Dermis blood vessel endothelial cell (primary cell): Measurements from ENCODE around the gene LHFPL6. TPM values are rescaled to one million over a fixed set of nuclear protein-coding genes. Genes with fewer than 3 reads are reported as not detected.

Experiments
- DNase-seq: peaks from one replicate; pipeline ENCODE4 v3.0.0; 2010
- total RNA-seq: library from RNA; depleted of rRNA; stranded (reverse); fragments of >200 nt; gene quantifications from 2 replicates; pipeline ENCODE4 v1.2.3, GENCODE V29; 2014

The LHFPL6 gene
- total RNA-seq, 1 donor from 2014 or later = 62.8 TPM

DNA sequence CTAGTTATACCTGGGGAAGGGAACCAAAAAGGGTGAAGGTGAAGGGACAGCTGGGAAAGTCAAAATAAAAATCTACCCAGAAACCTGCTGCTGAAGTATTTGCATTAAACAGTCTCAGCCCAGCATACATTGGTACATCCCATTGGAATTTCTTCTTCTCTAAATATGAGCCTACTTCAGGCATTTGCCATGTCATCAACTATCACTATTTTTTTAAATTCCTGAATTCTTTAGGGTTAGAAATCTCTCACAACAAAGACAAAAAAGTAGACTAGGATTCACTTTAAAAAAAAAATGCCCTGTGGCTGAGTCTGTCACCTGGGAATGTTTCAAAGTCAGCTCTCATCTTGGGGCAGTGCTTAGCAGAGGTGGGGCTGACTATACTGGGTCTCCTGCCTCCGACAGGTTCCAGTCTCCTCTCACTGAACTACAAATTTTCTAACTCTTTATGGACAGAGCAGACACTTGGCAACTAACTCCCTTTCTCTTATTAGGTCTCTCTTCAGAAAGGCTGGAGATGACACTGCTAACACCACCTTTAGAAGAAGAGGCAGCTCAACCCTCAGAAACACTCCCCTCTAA, 141.2 kb downstream of the LHFPL6 start:
- no peak for DNase-seq

DNA sequence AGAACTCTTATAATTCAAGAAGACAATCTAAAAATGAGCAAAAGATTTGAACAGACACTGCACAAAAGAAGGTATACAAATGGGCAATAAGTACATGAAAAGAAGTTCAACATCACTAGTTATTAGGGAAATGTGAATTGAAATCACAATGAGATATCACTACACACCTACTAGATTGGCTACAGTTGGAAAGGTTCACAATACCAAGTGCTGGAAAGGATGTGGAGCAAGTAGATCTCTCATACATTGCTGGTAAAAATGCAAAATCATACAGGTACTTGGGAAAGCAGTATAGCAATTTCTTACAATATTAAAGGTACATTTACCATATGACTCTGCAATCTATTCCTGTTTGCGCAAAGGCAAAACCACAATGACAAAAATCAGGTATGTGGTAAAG, 145.7 kb downstream of the LHFPL6 start:
- DNase-seq = no peak

DNA sequence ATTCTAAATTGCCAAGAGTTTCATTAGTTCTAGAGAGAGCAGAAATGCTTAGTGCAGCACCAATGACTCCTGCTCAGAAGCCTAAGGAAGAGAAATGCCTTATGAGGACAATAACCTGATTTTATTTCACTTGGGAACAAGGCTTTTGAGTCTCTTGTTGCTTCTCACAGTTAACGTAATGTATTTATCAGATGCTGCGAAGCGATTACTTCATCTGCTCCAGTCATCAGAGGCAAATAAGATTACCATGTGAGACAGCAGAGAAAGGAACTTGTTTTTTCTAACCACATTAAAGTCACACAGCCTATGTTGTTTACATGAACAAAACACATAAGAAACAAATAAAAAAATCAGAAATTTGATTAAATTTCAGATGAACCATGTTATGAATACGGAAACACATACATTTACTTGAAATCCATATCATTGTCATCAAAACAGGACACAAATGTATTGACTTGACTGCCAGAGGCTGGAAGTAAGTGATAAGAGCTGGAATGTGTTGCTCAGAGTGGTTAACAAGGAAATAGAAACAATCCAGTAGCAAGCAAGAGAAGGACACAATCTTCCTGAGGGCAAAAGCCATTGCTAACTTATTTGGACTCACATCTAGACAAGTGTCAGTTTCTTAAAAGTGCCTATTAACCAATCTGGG, 147.3 kb downstream of the LHFPL6 start:
- DNase-seq = peak; percentile 63

DNA sequence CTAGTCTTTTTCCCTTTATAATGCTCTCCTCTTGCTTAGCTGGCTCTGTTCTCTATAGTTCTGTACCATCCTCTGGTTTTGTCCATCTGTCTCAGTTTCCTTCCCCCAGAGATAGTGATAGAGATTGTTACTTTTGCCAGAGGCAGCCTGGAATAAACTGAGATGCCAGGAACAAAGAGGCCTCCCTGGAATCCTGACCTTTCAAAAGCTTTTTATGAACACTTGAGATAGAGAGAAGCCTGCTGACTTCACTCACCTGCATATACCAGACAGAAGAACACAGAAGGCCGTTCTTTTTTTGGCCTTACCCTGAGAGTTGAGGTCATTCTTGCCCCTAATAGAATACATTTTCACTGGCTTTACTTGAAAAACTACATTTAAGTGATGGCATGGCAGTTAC, 150.2 kb downstream of the LHFPL6 start:
- DNase-seq = no peak

DNA sequence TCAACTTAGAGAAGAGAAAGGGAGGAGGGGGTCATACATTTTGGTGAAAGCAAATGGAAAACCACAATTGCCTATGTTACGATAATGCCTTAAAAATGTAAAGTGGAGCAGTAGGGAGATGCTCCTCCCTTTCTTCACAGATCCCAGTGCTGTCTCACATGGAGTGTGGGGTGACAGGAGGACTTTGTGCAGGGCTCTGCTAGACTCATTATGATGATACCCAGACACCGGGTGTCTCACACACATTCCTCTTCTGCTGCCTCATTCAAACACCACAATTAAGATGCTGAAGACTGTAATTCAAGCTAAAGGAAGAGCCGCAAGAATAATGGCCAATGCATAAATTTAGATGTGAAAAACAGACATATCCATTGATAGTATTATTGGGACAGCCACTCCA, 150.6 kb downstream of the LHFPL6 start:
- DNase-seq = no peak

DNA sequence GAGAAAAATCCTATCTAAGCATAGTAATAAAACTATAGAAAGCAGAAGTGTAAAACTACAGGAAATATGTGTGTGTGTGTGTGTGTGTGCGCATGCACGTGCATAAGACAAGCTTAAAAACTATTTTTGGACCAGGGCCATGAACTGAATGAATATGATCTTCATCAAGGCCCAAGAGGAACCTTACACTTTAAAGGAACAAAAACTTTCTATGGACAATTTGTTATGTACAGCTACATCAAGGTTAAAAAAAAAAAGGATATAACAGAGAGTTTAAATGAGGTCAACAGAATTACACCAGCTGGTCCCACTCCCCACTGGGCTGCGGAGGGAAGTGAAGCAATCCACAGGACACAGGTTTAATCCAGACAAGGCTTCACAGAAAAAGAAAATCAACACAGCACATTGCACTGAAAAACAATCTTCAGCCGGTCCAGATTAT, 151.1 kb downstream of the LHFPL6 start:
- DNase-seq = peak; percentile 73

DNA sequence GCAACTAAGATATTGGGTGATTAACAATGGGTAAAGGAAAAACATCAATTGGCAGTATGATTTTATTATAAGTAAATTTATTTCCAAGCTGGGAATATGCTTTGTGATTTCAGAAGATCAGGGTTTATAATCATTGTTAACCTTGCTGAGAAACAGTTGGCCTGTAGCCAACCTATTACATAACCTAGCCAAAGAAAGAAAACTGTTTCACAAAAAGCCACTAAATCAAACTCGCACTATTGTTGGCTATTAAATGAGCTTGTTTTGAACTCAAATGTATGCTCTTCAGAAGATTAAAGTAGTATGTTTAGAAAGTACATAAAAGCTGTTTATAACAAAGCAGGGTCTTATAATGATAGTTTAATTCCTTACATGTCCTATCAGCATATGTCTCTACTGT, 151.7 kb downstream of the LHFPL6 start:
- peak; percentile 77 for DNase-seq

DNA sequence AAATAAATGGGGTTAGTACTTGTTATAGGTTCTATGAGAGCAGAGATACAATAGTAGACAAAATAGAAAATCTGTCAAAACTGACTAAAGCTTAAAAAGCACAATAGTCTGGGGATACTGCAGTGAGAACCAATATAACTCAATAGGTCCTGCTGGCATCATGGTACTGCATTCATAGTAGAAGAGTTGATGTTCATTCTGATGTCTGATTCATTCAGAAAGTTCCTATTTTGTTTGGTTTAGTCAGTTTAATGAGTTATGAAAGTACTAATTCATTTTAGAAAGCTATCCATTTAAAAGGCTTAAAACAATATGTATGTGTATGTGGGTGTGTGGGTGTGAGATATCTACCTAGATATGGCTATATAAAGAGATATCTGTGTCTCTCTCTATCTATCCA, 152.8 kb downstream of the LHFPL6 start:
- DNase-seq = no peak

DNA sequence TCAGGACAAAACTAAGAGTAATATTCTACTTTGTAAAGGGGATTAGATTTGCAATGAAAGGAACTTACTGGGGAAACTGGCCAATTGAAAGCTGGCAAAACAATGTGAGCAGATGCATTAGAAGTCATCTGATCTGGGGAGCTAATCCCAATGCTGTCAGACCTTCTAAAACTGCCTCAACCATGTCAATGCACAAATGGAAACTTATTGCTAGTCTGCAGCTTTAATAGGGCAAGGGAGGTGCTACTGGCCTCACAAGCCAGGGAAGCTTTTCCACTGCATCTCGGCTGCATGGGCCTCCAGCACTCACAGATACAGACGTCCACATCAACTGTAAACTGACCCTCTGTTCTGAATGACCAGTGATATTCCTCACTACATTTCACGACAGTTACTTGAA, 154.2 kb downstream of the LHFPL6 start:
- no peak for DNase-seq

DNA sequence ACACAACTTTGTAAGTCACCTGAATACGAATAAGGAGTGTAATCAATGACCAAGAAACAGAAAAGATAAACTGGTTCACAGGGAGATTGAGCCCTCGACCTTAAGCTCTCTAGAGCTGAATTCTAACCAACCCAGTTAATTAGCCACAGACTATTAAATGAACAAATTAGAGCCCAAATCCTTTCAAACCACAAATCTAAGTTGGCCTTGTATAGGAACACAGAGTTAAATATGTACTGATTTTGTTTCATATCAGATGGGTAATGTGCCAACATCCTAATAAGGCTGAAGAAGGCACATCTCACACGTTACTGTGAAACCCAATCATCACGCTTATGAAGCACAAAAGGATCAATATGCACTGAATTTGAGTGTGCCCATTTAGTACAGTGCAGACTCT, 156.1 kb downstream of the LHFPL6 start:
- DNase-seq = no peak

DNA sequence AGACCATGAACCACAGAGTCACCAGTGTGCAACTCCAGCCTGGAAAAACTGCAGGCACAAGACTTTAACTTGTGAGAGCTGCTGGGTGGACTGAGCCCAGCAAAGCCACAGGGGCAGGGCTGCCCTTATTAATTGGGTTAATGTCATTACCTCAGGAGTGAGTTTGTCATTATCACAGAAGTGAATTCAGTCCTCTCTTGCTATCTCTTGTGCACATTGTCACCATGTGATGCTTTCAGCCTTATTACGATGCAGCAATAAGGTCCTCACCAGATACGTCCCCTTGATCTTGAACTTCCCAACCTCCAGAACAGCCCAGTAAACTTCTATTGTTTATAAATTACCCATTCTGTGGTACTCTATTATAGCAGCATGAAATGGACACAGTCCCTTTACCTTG, 158.1 kb downstream of the LHFPL6 start:
- DNase-seq = no peak

DNA sequence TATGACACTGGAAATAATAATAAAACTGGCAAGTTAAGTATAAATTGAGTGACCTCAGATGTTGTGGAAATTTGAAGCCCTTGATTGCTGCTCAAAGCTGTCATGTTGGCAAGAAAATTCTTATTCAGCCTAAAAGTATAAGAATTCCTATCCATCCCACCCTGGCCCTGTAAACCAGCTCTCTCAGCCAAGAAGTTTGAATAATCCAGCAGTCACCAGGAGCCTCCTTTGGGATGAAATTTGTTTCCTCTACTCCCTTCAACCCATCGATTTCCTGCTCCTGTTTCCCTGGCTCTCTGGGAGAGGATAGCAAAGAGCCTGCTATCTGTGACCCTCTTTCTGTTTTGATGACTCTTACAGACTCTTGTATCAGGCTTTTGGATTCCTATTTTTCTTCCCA, 169.3 kb downstream of the LHFPL6 start:
- DNase-seq = no peak

DNA sequence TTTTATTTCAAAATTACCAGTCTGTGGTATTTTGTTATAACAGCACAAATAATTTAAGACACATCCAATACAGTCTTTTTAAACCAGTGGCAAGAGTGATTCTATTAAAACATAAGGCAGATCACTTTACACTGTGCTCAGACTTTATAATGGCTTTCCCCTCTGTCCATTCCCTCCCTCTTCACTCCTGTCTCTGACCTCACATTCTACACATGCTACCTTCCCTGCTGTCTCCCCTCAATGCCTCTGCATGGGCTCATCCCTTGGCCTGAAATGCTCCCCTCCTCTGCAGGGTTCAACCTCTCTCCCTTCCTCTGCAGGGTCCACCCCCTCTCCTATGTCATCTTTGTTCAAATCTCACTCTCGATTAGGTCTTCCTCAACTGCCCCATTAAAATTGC, 170.8 kb downstream of the LHFPL6 start:
- DNase-seq = no peak

DNA sequence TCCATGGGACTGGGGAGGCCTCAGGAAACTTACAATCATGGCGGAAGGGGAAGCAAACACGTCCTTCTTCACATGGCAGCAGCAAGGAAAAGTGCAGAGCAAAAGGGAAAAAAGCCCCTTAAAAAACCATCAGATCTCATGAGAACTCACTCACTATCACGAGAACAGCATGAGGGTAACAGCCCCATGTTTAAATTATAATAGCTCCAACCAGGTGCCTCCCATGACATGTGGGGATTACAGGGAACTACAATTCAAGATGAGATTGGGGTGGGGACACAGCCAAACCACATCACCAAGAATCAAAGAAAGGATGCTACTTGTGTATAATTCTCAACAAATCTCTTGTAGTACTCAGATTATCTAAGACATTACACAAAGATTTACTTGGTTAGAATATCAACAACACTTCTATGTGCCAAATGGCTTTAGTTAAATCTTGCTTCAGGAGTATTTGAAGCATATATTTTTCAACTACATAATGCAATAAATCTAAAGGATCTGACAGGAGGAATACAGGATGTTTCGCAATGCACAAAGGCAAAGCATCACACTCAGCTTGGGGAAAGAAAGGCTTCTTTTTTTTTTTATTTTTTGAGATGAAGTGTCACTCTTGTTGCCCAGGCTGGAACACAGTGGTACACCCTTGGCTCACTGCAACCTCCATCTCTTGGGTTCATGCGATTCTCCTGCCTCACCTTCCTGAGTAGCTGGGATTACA, 180.0 kb downstream of the LHFPL6 start:
- no peak for DNase-seq

DNA sequence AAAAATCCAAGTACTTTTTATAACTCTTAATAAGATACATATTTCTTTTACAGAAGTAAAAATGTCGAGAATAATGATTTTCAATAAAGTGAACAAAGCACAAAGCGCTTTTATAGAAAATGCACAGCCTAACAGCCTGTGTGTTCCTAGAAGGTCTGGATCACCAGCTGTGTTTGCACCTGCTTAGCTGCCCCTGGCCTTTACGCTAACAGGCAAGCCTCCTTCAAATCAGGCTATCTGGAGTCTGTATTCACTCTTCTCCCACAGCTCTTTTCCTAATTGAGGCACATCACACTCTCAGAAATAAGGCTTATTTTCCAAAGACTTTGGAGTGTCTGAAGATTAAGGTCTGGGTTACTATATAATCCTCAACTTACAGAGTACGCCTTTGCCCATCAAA, 183.1 kb downstream of the LHFPL6 start:
- DNase-seq = no peak

DNA sequence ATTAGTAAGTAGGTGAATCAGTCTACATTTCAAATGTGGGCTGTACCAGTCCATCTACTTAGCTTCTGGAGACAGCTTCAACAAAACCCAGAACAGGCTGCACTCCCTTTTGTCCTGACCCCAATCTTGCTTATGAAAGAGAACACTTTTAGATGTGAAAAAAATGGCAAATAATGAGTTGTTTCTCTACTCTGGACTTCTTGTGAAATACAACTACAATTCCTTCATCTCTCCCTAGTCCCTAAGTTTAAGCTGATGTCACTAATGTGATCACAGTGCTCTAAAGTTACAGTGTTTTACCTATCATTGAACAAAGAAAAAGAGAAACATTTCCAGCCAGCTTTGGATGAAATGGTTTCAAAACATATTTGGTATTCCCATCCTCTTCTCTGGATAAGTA, 183.9 kb downstream of the LHFPL6 start:
- DNase-seq = no peak

DNA sequence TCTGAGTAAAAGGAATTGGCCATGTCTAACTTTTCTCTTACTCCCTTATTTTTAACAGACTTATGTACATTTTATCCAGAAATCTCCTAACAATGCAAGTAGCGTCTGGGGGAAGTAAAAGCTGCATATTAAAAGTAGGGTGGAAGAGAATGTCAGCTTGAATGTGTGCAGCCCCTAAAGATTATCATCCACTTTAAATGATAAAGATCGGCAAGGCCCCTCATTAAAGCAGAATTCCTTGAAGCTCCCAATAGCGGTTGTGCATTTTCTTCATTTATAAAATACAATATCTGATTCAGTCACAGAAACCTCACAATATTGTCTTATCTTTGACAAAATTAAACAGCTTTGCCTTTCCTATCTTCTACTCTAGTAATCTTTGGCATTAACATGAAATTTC, 184.6 kb downstream of the LHFPL6 start:
- DNase-seq = no peak

DNA sequence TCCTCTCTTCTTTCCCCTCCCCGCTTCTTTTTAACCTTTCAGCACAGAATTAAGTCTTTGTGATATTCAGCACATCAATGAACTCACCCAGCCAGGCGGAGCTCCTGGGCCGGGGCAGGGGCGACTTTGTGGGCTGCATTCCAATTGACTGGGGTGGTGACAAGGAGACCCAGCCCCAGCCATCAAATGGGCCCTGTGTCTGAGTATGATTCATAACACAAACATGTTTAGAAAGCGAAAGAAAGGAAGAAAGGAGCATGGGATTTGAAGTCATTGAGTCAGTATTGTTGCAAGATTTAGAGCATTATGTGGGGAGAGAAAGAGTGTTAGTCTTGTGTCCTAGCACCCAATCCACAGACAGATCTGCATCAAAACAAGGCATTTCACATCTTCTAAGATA, 185.3 kb downstream of the LHFPL6 start:
- peak; percentile 47 for DNase-seq

DNA sequence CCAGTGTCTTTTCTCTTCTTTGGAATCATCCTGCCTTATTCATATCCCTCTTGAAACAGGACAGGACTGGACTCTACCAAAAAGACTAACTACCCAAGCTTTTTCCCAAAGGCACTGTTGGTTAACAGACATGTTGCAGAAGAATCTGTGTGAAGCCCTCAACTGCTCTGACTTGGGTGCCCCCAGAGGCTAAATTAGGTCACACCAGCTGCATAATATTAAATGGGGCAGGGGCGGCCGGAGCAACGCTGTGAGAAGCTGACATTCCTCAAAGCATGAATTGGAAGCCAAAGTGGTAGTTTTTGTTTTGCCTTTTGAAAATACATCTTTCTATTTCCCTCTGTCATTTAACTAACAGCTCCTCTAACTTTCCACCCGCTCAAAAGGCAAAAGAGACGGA, 185.9 kb downstream of the LHFPL6 start:
- peak; percentile 7 for DNase-seq

DNA sequence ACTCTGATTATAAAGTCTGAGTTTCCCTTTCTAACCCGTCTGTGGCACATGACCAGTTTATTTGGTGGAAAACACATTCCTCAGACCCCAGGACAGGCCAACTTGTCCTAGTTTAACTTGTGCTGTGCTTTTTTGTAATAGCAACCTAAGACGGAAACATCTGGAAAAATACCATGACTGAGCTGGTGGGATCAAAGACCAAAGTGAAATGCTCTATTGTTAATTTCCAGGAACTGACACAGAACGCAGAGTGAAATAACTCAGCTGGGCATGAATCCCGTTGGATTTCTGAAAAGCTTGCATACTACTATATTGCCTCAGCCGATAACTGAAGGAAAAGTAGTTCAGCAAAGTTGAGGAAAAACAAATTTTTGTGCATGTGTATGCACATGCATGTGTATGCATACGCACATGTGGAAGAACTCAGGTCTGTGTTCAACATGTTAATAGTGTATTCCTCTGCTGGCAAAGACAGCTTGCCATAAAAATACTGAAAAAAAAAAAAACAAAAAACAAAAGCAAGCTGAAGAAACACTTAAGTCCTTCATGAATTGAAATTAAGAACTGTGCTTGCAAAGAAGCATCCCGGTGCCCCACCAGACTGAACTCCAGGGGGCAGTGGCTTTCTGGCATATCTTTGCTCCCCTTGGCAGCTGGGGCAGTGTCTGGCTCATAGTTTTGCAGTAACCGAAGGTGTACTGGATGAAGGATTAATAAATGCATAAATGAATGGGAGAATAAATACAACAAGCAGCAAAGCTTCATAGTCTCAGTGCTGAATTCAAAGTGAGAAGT, 187.8 kb downstream of the LHFPL6 start:
- peak; percentile 96 for DNase-seq

DNA sequence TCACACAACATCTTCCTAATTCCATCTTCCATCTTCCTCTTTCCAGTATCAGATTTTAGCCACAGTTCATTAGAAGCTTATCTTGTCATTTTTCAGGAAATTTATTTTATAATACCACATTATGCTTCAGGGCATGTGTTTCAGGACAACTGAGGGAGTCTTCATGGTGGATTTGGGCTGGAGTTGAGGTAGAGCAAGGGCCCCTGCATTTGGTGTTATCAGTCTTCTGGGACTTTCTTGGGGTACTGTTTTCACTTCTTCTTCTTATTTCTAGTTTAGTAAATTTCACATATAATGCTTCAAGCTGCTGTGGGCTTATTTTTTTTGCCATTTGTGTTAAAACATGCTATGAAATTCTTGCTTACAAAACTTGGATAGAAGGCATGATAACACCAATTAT, 188.7 kb downstream of the LHFPL6 start:
- DNase-seq = no peak

DNA sequence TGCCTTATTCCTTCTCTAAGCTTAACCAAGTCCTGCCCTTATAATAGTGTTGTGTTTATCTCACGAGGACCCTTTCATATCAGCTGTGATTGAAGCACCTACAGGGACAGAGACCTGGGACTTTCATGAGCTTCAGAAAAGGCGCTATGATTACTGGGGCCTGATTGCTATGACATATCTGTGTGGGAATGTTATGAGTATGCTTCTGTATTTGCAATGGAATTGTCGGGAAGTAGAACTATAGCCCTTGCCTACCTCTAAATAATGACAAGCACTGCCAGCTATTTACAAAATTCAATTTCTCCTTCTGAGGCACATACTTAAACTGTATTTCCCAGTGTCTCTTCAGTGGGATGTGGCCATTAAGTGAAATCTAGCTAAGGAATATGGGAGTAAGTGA, 191.5 kb downstream of the LHFPL6 start:
- DNase-seq = no peak

DNA sequence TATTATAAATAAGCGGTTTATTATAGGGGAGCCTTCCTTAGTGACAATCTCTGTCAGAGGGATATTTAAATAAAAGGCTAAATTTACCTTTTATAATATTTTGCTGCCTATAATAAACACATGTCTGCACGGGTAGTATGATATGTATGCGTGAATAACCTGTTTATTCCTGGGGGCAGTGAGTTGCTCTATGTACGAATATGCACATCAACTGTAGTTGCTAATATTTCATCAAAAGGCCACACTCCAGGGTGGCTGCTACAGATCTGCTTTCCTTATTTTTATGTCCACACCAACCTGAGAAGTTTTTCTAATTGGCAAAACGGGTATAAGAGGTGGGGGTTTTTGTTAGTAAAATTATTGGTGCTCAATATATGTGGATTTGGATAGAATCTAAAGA, 192.0 kb downstream of the LHFPL6 start:
- DNase-seq = no peak
